ENCODE measurements around the gene THRA. TPM values are rescaled to one million over a fixed set of nuclear protein-coding genes. Genes with fewer than 3 reads are reported as not detected.

THRA gene
- total and polyA plus RNA-seq, 9 of the 15 experiments (the other 6 are each of a cell fraction or from before 2014, with no cell fraction given), result 0.34 to 23.4 (median 12.7) TPM

GRCh38 chr17:40035162-40035559, 27.6 kb upstream of the THRA start (continued):
- TF ChIP-seq KDM1A (IDR thresholded peaks at IDR 0.05) (no peak), ZNF184 (CRISPR knock-in tag; IDR thresholded peaks at IDR 0.05) (no peak), RFX5 (IDR thresholded peaks at IDR 0.05; ENCODE audit: low read depth, low read length) (no peak), CREB3 (tag; conservative IDR thresholded peaks at IDR 0.05; ENCODE audit: low read depth) (no peak), NCOA6 (IDR thresholded peaks at IDR 0.05) (no peak), ARID3A (IDR thresholded peaks at IDR 0.05; ENCODE audit: borderline replicate concordance, low read depth, low read length) (no peak), MYC (IDR thresholded peaks at IDR 0.05; ENCODE audit: low read depth, low read length) (peak; percentile 29; the same call in 1 of the 2 replicates), MYC (CRISPR knock-in tag; IDR thresholded peaks at IDR 0.05; ENCODE audit: borderline replicate concordance, low read depth) (no peak), RCOR1 (IDR thresholded peaks at IDR 0.05; ENCODE audit: borderline replicate concordance in 1 of 2, low read depth in 2 of 2, low read length in 2 of 2) (peak in 1 of 2 experiments; percentile 49; a peak in 1 of 4 replicates), NEUROD1 (IDR thresholded peaks at IDR 0.05; ENCODE audit: borderline replicate concordance, low read depth, low read length, partially characterized antibody) (peak; percentile 33), TBL1XR1 (IDR thresholded peaks at IDR 0.05; ENCODE audit: low read length in 2 of 2) (0 out of 4 replicates have a peak, but pooled peaks of 1 of the 2 experiments have one; percentile 25), TSHZ1 (CRISPR knock-in tag; IDR thresholded peaks at IDR 0.05) (no peak), REST (IDR thresholded peaks at IDR 0.05; ENCODE audit: borderline replicate concordance) (peak; percentile 66), REST (CRISPR knock-in tag; IDR thresholded peaks at IDR 0.05; ENCODE audit: low read depth) (no peak)

Data from K562 (cell line).